Peyer's patch (tissue), 4 donors: ENCODE results near the gene XPR1.

ENCODE experiments used
- CTCF ChIP-seq, 6 experiments: fragments of 450-650 bp in 4 of 6; fragments of 200-600 bp in 2 of 6; sonication (generic) in 1 of 6; IDR thresholded peaks; one replicate each; pipeline ENCODE4 v1.5.1; 2017 to 2019; ENCODE audit warnings: antibody characterized with exemption in 6 of 6, mild to moderate bottlenecking in 3 of 6, moderate library complexity in 1 of 6
- POLR2A ChIP-seq, 2 donors: fragments of 450-650 bp; IDR thresholded peaks; one replicate each; pipeline ENCODE4 v1.5.1; 2017; ENCODE audit warnings: antibody characterized with exemption in 2 of 2, mild to moderate bottlenecking in 2 of 2, moderate library complexity in 2 of 2

DNA sequence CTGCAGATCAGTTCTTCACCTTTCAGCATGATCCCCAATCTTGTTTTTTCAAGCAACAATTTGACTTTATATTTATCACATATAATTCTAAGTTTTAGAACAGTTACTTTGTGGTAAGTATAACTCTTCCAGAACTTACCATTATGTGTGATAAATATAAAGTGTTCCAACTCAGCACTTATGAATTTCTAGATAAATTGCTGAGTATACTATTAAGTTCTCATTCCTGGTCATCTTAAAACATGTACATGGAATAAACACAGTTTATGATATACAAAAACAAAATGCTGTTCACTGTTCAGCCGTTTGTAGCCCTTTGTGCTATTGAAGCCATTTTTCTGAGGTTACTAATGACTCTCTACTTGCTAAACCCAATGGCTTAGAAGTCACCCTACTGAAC is 5.1 kb upstream of the XPR1 start:
- TF ChIP-seq POLR2A (IDR thresholded peaks at IDR 0.05), result no peak
- no peak for TF ChIP-seq CTCF (IDR thresholded peaks at IDR 0.05)
